GM18858 (cell line): ENCODE measurements around the gene FAM13B.
"Not testable (repeated sequence)": the region's sequence is repeated elsewhere in the genome, so short reads cannot be mapped to it uniquely, and the experiment has no call there.

Experiments
- ATAC-seq: cut with Tn5 transposase; IDR thresholded peaks from one replicate; pipeline ENCODE4 v1.9.1; 2021; ENCODE audit not compliant: unreplicated experiment

FAM13B gene

DNA sequence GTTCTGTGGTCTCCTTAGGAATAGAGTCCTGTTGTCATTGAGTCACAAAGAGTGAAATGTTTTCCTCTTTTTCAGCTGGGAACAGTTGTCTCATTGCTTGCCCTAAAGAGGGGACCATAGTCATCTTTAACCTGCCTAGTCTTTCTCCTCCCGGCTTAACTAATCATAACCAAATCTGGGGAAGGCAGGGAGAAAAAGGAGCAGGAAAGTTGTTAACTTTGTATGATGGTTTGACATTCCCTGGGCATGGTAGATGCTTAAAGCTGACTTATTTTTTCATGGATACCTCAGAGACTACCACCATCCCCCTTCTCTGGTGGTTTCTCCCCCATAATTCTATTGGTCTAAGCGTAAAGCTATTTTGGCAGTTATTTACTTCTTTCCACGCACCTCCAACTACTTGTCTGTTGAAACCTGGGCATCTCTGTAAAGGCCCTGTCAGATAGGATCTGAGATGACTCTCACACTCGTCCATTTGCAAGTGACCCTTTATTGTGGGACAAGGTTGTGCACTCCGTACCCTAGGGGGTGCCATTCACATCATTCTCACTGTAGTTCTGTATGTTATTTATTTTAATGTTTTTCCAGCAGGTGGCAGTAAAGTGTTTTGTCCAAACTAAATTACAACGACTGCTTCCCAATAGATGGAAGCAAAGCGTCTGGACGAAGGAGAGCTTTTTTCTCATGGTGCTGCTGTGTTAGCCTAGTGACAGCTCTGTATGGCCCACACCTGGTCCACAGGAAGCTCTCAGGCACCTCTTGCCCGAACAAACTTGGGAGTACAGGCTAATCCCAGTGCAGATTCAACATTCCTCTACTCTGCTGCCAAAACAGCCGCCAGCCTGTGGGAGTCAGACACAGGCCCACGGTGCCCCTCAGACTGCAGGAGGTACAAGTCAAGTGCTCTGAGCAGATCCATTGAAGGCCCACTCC lies 3.0 kb upstream of the FAM13B start:
- ATAC-seq = peak; percentile 41

DNA sequence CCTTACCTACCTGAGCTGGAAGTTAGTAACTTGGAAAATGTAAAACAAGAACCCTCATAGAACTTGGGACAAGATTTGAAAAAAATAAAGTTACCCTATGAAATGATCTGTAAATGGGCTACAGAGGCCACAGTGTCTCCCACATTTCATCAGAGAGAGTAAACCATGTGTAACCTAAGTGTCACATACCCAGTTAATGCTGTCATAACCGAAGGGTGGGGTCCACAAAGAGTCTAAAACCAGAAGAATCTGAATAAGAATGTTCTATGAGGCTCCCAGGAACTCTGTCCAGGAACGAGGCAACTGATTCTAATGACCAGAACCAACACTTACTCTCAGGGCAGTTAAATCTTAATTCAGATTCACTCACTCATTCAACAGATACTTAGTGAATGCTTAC lies 1.0 kb upstream of the FAM13B start:
- no peak for ATAC-seq

DNA sequence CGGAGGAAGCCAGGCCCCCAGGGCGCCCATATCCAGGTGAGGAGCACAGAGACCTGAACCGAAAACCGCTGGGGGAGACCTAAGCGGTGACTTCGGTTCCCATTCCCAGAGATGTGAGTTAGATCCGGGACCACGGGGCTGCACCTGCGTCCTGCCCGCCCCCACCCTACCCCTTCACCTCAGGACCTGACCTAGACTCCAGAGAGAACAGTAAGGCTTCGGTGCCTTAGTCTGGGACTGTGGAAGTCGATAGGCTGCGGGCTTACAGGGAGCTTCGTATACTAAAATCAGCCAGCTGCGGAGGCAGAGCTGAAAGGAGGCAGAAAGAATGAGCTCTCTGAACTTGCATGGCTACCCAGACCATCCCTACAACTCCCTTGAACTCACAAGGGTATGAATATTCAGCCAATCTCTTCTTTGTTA lies 518 bp upstream of the FAM13B start:
- no peak for ATAC-seq

DNA sequence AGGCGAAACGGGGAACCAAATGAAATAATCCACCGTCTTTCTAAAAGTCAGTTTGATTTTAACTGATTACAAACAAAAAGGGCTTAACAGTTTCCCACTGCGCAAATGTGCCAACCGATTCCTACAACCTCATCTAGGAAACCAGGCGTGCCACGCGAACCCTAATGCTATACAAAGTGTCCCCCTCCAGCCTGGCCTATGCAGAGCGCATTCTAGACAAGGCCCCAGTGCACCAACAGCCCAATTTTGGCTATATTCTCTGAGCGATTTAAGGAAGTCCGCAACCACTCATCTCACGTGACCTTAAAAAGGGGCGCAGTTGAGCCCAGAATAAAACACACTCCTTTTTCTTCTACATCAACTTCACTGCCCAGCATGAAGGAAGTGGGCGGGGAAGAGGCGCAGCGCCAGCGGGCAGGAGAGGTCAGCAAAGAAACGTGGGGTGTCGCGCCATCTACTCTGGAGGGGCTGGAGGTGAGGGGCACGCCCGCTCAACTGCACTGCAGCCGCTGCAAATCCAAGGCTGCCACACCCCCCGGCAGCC lies 779 bp downstream of the FAM13B start:
- peak; percentile 29 for ATAC-seq

DNA sequence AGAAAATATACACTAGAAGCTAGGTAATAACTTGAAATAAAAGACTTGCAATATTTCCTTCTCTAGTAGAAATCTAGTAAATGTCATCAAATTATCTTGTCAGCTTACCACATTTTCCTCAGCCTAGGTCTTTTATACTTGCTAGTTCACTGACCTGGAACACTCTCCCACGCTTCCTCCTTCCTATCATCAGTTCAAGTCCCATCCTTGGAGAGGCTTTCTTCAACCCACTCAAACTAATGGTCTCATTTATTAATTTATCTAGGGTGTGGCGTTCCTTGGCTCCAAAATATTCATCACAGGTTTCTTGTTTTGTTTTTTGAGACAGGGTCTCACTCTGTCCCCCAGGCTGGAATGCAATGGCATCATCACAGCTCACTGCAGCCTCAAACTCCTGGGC lies 2.9 kb downstream of the FAM13B start:
- ATAC-seq = no peak

DNA sequence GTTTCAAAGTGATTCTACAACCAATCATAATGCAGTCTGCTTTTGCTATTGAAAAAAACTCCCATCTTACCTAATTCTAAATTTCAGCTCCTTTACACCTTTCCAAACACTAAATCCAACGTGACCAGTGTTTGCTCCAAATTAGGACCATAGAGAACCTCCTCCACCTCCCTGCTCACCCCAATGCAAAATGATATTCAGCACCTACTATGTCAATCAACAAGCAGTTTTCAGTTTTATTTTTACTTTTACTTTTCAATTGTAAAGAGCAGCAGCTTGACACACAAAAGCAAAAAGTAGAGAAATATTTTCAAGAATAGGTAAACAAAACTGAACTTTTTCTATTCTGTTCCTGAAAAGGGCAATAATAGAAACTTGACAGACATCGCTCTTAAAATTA lies 3.4 kb downstream of the FAM13B start:
- no peak for ATAC-seq

DNA sequence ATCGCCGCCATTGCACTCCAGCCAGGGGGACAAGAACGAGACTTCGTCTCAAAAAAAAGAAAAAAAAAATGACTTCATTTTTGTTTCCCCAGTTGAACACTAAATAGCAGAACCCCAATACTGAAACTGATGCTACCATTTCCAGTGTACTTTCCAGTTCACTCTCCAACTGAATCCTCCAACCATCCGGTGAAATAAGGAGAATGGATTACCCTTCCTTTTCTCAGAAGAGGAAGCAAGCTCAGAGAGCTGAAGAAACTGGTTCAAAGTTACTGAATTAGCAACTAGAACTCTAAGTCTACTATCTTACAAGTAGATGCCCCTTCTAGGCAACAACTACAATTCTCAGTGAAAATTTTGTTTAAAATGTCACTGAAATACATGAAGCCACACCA lies 3.9 kb downstream of the FAM13B start:
- no peak for ATAC-seq

DNA sequence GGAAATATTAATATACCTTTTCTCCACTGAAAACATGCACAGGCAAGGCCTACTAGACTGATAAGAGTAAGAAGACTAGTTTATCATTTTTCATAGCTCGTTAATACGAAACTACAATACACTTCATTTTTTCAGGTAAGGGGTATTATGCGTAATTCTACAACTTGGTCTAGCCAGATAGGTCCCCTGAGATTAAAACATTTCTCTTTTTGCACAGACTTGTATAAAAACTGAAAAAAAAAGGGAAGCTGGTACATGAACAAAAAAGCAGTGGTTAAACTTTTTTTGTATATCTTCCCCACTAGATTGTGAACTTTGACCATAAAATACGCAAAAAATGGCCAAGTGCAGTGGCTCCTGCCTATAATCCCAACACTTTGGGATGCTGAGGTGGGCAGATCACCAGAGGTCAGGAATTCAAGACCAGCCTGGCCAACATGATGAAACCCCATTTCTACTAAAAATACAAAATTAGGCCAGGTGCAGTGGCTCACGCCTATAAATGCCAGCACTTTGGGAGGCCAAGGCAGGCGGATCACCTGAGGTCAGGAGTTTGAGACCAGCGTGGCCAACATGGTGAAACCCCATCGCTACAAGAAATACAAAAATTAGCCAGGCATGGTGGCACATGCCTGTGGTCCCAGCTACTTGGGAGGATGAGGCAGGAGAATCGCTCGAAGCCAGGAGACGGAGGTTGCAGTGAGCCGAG lies 4.5 kb downstream of the FAM13B start:
- not testable (repeated sequence) for ATAC-seq

DNA sequence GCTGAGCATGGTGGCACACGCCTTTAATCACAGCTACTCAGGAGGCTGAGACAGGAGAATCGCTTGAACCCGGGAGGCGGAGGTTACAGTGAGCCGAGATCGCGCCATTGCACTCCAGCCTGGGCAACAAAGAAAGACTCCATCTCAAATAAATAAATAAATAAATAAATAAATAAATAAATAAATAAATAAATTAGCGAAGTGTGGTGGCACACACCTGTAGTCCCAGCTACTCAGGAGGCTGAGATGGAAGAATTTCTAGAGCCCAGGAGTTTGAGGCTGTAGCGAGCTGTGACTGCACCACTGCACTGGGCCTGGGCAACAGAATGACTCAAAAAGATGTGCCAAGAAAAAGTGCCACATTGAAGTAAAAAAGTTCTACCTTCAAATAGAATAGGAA lies 6.1 kb downstream of the FAM13B start:
- not testable (repeated sequence) for ATAC-seq

DNA sequence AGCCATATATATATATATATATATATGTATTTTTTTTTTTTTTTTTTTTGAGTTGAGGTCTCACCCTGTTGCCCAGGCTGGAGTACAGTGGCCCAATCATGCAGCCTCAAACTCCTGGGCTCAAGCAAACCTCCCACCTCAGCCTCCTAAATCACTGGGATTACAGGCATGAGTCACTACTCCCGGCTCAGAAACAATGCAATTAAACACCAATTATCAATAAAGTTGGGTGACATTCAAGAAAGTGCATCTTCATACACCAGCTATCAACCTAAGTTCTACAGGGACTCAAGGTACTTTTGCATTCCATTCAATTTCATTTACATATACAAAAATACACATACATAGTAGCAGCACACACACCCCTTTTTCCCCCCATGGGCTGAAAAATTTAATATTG lies 7.6 kb downstream of the FAM13B start:
- no peak for ATAC-seq

DNA sequence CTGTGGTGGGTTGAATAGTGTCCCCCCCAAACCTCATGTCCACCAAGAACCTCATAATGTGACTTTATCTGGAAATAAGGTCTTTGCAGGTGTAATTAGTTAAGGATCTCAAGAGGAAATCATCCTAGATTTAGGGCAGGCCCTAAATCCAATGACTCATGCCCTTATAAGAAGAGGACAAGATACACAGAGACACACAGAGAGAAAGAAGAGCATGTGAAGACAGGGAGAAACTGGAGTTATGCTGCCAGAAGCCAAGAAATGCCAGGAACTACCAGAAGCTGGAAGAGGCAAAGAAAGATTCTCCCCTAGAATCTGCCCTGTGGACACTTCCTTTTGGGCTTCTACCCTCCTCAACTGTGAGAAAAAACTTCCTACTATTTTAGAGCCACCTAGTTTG lies 8.8 kb downstream of the FAM13B start:
- ATAC-seq = no peak

DNA sequence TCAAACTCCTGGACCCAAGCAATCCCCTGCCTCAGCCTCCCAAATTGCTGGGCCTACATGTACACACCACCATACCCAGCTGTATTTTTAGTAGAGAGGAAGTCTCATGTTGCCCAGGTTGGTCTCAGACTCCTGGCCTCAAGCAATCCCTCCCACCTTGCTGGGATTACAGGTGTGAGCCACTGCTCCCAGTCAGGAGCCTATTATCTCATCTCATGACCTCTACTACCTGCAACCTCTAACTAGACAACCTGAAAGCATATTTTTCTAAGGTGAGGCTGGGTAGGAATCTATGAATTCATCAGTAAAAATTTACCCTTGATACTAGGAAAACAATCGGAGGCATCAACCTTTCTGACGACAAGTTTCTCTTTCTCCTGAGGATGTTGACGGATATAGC lies 10.0 kb downstream of the FAM13B start:
- no peak for ATAC-seq

DNA sequence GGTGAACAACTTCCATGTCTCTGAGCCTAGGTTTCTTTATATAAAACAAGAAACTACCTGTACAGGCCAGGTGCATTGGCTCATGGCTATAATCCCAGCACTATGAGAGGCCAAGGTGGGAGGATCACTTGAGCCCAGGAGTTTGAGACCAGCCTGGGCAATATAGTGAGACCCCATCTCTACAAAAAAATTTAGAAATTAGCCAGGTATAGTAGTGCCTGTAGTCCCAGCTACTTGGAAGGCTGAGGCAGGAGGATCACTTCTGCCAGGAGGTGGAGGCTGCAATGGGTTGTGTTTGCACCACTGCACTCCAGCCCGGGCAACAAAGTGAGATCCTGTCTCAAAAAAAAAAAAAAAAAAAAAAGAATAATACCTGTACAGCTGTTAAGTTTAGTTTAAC lies 11.1 kb downstream of the FAM13B start:
- ATAC-seq = no peak

DNA sequence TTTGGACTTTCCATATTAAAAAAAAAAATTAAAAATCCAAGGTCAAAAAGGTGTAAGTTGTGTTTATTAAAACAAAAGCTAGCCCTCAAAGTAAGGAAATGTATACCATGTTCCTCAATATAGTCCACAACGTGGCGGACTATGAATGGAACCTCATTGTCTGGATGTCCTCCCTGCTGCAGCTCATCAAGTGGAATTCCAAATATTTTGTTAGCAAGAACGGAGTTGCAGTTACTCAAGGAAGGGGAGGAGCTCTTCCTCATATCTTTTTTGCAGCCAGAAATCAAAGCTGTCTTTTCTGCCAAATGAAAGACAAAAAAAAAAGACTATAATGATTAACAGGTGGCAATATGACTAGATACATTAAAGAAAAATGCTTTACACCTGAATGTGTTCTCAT lies 14.0 kb downstream of the FAM13B start:
- no peak for ATAC-seq

DNA sequence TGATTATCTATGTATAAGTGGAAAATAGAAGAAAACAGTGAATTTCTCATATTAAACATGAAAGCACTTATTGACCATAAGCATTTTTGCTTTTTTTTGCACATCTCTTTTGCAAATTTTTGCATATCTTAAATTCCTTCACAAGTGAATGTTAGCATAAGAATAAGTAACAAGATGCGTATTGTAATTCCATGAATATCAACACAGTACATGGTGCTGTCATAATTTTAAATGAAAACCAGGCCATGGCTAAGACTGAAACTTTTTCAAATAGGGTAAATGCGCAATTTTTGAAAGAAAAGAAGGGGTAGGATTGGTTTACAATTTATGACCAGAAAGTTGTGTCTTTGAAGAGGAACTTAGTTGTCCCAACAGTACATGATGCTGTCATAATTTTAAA lies 17.0 kb downstream of the FAM13B start:
- no peak for ATAC-seq

DNA sequence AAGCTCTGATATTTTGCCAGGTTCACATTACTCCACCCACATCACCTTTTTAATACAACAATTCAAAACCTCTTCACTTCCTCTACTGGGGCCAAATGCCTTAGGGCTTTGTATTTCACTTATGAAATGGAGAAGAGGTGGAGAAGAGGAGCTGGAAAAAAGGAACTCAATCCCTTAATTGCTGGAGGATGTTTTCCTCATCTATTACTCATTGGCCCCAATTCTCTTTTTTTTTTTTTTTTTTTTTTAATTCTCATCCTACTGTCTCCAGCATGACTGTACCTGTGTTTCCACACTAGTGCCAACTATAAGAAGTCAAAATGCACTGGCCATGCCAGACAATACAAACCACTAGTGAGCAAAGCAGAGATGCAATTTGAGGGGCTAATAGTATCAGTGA lies 20.9 kb downstream of the FAM13B start:
- ATAC-seq = no peak

DNA sequence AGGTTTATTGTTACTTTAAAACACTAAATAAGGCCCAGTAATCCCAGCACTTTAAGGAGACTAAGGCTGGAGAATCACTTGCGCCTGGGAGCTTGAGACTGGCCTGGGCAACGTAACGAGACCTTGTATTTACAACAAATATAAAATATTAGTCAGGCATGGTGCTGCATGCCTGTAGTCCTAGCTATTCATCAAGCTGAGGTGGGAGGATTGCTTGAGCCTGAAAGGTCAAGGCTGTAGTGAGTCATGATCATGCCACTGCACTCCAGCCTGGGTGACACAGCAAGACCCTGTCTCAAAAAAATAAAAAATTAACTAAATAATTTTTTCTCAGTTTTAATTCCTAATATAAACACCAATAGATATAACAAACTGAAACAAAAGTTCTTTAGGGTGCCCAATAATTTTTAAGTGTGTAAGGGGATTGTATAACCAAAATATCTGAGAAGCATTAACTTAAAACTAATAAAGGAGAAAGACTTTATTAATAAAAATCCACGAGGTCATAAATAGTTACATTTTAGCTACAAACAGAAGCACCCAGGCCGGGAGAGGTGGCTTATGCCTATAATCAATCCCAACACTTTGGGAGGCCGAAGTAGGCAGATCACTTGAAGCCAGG lies 32.7 kb downstream of the FAM13B start:
- no peak for ATAC-seq

DNA sequence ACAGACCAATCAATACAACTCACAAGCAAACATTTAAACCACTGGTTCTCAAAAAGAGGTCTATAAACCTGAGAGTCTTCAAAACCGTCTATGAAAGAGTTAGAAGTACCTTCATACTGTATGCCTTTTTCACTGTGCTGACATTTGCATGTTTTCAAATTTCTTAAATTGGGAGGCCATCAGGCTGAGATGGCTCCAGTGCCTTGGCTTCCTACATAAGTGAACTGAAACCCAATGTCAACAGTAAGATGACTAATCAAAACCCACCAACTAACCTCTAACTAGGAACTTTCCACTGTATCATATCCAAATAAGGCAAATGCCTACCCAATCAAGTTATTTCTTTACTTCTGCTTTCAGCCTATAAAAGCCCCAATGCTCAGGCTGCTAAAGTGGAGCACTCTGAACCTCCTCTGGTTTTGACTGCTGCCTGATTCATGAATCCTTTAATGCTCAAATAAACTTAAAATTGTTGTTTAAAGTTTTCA lies 35.1 kb downstream of the FAM13B start:
- peak; percentile 81 for ATAC-seq

DNA sequence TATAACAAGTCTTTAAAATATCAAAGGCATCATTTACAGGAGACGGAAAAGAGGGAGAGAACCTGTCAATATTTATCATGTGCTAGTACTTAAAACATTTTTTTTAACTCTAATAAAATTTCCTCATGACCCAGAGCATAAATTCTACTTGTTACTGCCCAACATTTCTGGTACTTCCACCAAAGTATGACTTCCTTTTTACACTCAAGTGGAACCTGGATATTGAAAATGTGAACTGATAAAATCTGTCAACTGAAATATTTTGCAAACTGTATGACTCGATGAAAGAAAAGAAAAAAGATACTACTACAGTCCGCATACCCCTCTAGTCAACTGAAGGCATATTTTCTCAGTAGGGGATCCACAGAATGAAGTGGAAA lies 37.1 kb downstream of the FAM13B start:
- ATAC-seq = no peak

DNA sequence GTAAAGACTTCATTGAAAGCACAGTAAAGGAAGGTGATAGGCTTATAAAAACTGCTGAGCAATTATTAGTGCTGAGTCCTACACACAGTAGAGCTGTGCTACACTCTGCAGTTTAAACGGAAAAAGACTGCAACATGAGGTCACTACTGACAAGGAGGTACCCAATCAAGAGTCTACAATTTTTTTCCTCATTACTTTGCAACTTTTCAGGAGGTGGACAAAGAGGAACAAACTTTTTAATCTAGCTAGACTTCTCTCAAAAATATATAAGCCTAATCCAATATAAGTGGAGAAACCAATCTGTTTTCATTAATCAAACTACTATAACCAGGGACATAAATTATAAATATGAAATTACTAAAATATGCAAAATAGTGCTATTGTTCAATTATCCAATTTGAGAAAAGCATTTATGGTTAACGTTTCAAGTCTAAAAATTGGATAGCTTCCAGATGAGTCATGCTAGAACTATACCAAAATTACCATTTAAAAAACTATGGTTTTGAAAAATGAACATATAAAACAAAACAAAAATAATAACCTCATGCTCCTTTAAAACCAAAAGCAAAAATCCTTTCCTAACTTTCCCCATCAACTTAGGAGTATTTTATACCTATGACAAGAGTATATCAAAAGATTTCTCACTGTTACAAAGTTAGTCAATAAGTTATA lies 37.7 kb downstream of the FAM13B start:
- no peak for ATAC-seq

DNA sequence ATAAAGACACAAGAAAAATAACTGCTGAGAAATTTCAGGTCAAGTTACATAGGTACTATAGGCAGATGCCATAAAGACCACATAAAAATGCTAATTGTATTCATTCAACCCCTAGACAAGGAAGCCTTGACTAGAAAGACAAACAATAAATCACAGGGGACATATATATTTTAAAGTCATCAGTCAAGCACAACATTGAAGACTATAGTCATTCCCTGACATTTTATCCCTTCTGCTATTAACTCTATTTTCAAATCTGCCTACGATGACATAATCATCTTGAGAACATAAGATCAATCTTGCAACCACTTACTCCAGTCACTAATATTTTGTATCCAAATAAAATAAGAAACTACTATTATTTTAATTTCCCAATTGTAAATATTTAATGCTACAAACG lies 38.3 kb downstream of the FAM13B start:
- ATAC-seq = no peak
